LNCaP clone FGC (cell line): Measurements from ENCODE around the gene PRTG.

Experiments
- DNase-seq: peaks from one replicate; pipeline ENCODE4 v3.0.0-alpha.2; 2011; ENCODE audit warnings: low read depth
- H3K4me3 ChIP-seq: 2 replicates; pipeline ENCODE4 v1.5.1; 2011; ENCODE audit warnings: mild to moderate bottlenecking, low read depth, low read length, control low read depth
- TF ChIP-seq, protein P1 (sequence below): IDR thresholded peaks from 2 replicates; pipeline ENCODE4 v1.5.1; 2012; ENCODE audit warnings: mild to moderate bottlenecking; ENCODE audit not compliant: control insufficient read depth, insufficient read depth; ENCODE audit errors: extremely low read depth

Gene PRTG

DNA sequence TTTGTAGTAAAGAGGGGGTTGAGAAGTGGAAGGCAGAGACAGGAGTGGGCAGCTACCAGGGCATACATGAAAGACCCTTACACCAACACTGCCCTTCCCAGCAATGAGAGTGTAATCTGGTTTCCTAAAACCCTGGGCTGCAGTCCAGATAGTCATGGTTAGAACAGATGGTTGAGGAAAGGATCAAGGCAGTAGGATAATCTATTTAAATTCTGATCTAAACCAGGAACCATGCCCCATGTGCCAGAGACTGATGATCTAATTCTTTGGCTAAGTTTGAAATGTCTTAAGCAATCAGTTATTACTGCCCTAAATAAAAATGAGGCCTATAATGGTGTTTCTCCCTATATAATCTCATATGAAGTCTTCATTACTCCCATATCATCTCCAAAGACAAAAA lies 59.6 kb downstream of the PRTG start:
- no peak for DNase-seq

DNA sequence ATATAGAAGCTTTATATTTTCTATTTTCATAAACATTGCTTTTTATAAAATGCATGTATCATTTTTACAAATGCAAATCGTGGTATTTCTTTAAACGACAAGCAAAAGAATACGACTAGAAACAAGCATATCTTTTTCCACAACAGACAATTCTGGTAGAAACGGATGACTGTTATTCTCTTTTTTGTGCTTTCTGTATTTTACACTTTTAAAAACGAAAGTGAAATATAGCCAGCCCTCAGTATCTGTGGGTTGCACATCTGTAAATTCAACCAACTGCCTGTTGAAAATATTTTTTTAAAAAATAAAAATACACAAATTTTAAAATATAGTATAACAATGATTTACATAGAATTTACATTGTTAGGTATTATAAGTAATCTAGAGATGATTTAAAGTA lies 61.3 kb downstream of the PRTG start:
- no peak for DNase-seq
- TF ChIP-seq, protein P1, sequence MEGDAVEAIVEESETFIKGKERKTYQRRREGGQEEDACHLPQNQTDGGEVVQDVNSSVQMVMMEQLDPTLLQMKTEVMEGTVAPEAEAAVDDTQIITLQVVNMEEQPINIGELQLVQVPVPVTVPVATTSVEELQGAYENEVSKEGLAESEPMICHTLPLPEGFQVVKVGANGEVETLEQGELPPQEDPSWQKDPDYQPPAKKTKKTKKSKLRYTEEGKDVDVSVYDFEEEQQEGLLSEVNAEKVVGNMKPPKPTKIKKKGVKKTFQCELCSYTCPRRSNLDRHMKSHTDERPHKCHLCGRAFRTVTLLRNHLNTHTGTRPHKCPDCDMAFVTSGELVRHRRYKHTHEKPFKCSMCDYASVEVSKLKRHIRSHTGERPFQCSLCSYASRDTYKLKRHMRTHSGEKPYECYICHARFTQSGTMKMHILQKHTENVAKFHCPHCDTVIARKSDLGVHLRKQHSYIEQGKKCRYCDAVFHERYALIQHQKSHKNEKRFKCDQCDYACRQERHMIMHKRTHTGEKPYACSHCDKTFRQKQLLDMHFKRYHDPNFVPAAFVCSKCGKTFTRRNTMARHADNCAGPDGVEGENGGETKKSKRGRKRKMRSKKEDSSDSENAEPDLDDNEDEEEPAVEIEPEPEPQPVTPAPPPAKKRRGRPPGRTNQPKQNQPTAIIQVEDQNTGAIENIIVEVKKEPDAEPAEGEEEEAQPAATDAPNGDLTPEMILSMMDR, result no peak
- no peak overlapping the region for H3K4me3 ChIP-seq

More for the DNA sequence above, 59.6 kb downstream of the PRTG start:
- TF ChIP-seq, protein P1, result no peak
- H3K4me3 ChIP-seq, result no peak overlapping the region

DNA sequence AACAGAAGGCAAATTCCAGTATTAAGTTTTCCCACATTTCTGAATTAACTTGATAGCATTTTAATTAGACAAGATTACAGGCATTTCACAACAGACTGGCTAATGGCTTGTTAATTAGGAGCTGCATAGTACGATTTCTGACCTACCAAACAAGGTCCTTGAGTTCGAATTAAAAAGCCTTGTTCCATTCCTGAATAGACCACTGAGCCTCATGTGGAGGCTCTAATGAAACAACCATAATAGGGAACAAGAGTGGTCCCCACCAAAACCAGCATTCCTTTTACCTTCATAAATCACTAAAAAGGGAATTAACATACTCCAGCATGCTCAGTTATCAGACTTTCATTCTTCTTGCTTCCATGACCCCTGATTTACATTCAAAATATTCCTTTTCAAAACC lies 66.4 kb downstream of the PRTG start:
- DNase-seq, result no peak
- TF ChIP-seq, protein P1, result no peak
- H3K4me3 ChIP-seq, result no peak overlapping the region

DNA sequence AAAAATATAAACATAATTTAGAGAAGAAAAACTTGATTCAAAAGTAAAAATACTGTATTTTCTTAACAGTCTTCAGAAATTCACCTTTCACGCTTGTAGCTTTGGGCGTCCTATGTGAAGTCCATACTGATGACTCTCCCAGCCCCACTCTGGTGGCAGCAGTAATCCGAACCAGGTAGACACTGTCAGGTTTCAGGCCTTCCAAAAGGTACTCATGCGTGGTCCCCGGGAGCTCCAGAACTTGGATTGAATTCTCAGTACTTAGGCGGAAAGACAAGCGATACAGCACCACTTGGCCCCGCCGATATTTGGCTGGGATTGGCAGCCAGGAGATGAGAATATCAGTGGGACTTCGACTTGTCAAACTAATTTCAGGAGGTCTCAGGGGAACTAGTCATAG lies 69.7 kb downstream of the PRTG start:
- H3K4me3 ChIP-seq, result no peak overlapping the region
- no peak for DNase-seq
- TF ChIP-seq, protein P1, result no peak

DNA sequence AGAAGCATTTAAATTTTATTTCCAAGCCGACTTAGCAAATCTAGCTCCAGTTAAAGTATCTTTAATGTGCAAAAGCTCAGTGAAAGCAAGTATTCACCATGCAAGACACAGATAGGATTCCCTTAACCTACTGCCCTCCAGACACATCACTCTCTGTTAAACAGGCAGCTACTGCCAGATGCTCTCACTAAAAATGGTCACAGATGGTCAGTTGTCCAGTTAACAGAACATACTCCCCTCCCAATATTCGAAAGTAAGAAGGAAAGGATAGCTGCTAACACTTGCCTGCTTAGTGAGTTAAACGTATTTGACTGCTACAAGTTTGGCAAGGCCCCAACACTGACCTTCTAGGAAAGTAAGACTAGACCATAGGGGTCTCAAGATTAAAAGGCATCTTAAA lies 73.7 kb downstream of the PRTG start:
- DNase-seq, result no peak
- TF ChIP-seq, protein P1, result no peak

DNA sequence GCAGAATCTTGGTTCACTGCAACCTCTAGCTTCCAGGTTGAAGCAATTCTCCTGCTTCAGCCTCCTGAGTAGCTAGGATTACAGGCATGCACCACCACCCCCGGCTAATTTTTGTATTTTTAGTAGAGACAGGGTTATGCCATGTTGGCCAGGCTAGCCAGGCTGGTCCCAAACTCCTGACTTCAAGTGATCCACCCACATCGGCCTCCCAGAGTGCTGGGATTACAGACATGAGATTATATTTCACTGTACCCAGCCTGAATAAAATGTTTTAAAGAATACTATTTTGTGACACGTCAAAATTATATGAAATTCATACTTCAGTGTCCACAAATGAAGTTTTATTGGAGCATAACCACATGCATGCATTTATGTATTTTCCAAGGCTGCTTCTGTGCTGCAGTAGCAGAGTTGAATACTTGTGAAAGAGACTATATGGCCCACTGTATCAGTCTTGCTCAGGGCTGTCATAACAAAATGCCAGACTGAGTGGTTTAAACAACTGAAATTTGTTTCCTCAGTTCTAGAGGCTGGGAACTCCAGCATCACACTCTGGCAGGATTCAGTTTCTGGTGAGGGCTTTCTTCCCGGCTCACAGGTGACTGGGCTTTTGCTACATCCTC lies 77.2 kb downstream of the PRTG start:
- H3K4me3 ChIP-seq, result no peak overlapping the region
- TF ChIP-seq, protein P1, result no peak
- DNase-seq, result no peak

More for the DNA sequence above, 73.7 kb downstream of the PRTG start:
- H3K4me3 ChIP-seq, result no peak overlapping the region

DNA sequence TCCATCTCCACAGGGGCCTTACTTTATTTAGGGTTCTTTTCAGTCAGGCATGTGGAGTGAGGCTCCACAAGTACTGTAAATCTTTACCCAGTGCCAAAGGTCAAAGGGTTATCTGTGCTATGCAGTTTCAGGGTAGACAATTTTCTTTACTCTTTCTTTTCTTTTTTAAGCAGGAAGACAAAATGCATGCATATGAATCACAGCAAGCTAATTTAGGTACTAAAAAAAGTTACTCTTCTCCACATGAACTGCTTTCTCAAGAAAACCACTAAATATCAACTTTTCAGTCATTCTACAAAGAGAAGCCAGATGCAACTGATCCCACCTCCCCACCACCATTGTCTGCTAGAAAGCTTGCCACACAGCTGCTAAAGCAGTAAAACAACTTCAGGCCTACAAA lies 81.5 kb downstream of the PRTG start:
- DNase-seq, result no peak
- TF ChIP-seq, protein P1, result no peak
- H3K4me3 ChIP-seq, result no peak overlapping the region
